ENCODE measurements around the gene PAX8. TPM values are rescaled to one million over a fixed set of nuclear protein-coding genes. Genes with fewer than 3 reads are reported as not detected.
"Not testable (repeated sequence)": the region's sequence is repeated elsewhere in the genome, so short reads cannot be mapped to it uniquely, and the experiment has no call there.

PAX8 gene
- total RNA-seq, 1 donor from 2014 or later: 118 TPM

DNA sequence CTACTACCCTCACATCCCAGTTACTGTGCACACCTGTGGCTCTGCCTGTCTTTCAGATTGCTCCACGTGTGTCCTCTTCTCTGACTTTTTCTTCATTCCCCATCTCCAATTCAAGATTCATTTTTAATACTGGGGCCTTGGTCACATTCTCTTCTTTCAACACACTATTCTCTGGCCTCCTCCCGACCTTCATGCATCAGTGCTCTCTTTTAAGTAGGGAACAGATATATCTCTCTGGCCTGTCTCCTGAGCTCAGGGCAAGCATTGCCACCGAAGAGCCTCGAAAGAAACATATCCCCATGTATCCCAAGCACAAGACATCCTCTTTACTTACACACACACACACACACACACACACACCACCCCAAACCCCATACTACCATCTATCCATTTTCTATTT is 21.6 kb upstream of the PAX8 start:
- no peaks in the 10 kb centered on the region for H3K36me3 ChIP-seq (ENCODE audit: control insufficient read depth, insufficient read depth, low read length)
- no peak overlapping the region for H3K4me3 ChIP-seq (ENCODE audit: low read depth, low read length)
- TF ChIP-seq, protein P1, sequence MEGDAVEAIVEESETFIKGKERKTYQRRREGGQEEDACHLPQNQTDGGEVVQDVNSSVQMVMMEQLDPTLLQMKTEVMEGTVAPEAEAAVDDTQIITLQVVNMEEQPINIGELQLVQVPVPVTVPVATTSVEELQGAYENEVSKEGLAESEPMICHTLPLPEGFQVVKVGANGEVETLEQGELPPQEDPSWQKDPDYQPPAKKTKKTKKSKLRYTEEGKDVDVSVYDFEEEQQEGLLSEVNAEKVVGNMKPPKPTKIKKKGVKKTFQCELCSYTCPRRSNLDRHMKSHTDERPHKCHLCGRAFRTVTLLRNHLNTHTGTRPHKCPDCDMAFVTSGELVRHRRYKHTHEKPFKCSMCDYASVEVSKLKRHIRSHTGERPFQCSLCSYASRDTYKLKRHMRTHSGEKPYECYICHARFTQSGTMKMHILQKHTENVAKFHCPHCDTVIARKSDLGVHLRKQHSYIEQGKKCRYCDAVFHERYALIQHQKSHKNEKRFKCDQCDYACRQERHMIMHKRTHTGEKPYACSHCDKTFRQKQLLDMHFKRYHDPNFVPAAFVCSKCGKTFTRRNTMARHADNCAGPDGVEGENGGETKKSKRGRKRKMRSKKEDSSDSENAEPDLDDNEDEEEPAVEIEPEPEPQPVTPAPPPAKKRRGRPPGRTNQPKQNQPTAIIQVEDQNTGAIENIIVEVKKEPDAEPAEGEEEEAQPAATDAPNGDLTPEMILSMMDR (IDR thresholded peaks at IDR 0.05; ENCODE audit: insufficient read depth, low read length, poor library complexity, severe bottlenecking): no peak
- DNase-seq (ENCODE audit: low read depth): no peak
- H3K27me3 ChIP-seq (ENCODE audit: control insufficient read depth, insufficient read depth, low read length): no peaks in the 10 kb centered on the region

DNA sequence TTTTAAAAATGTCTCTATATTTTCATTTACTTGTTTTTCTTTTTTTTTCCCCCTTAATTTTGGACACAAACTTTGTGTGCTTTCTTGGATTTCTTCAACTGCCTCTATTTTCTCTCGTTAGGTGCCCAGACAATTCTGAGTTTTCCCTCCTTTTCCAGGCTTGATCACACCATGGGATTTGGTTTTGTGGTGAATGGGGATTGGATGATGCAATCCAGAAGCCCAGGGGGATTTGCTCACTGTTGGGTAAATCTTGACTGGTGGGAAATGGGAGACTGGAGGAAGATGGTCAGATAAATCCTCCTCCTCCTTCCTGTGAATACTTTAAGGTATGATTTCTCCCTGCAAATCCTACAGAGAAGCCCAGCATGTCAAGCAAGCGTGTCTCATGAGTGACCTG is 19.5 kb upstream of the PAX8 start:
- DNase-seq (ENCODE audit: low read depth): no peak
- no peaks in the 10 kb centered on the region for H3K27me3 ChIP-seq (ENCODE audit: control insufficient read depth, insufficient read depth, low read length)
- no peaks in the 10 kb centered on the region for H3K36me3 ChIP-seq (ENCODE audit: control insufficient read depth, insufficient read depth, low read length)
- TF ChIP-seq, protein P1 (IDR thresholded peaks at IDR 0.05; ENCODE audit: insufficient read depth, low read length, poor library complexity, severe bottlenecking): no peak
- no peak overlapping the region for H3K4me3 ChIP-seq (ENCODE audit: low read depth, low read length)

DNA sequence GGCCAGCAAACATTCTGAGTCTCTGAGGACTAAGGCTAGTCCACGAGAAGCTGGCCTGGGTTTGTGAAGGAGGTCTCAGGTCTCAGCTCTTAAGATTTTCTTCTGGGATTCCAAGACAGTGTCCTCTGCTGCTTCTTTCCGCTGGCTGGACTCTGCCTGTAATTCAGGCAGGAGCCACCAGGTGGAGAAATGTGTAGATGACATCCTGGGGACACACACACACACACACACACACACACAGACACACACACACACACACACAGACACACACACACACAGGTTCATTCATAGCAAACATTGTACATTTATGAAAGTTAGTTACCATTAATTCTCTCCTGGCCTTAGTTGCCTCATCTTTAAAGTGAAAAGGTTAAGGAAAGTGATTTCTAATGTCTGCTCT is 18.9 kb upstream of the PAX8 start:
- not testable (repeated sequence) for H3K4me3 ChIP-seq (ENCODE audit: low read depth, low read length); H3K36me3 ChIP-seq (ENCODE audit: control insufficient read depth, insufficient read depth, low read length); H3K27me3 ChIP-seq (ENCODE audit: control insufficient read depth, insufficient read depth, low read length); DNase-seq (ENCODE audit: low read depth)
- TF ChIP-seq, protein P1 (IDR thresholded peaks at IDR 0.05; ENCODE audit: insufficient read depth, low read length, poor library complexity, severe bottlenecking): peak; percentile 22

DNA sequence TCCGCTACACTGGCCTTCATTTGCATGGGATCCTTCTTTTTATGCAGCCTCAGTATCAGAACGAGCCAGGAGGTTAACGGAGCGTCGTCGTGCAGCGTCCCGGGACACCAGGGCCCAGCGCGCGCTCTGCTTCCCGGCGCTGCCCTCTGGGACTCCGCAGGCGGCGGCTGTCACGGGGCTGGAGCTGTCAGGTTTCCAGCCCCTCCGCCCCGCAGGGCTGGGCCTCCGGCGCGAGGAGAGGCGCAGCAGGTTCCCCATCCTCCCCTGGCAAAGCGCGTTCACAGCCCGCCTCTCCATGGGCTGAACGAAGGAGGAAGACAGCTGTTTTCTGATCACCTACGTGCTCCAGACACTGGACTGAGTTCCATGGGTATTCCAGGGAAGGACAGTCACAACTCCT is 12.5 kb upstream of the PAX8 start:
- Histone ChIP-seq H3K36me3 (ENCODE audit: control insufficient read depth, insufficient read depth, low read length) (no peaks in the 10 kb centered on the region), H3K27me3 (ENCODE audit: control insufficient read depth, insufficient read depth, low read length) (peaks cover 2% of the 10 kb centered on the region)

DNA sequence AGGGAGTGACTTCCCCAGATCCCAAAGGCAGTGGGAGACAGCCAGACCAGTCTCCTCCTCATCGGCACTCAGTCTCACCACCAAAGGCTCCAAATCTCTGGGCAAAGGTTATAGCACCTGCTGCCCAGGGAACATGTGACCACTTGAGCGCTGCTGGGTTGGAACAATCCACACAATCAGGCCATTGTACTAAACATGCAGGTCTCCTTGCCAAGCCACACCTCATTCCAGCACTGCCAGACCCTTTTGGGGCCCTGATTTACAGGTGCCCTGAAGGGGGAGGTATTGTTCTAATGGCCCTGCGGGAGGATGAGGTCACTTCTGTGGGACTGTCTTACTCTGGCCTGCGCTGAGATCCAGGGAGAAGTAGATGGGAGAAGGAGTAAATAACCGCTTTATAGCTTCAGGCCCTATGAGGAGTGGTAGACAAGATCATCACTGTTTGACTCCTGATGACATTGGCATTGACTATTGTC is 10.0 kb upstream of the PAX8 start:
- H3K27me3 ChIP-seq (ENCODE audit: control insufficient read depth, insufficient read depth, low read length); H3K36me3 ChIP-seq (ENCODE audit: control insufficient read depth, insufficient read depth, low read length); H3K4me3 ChIP-seq (ENCODE audit: low read depth, low read length): not testable (repeated sequence)
- peak; percentile 38 for DNase-seq (ENCODE audit: low read depth)

More for the DNA sequence above, 12.5 kb upstream of the PAX8 start:
- no peak overlapping the region for H3K4me3 ChIP-seq (ENCODE audit: low read depth, low read length)
- TF ChIP-seq, protein P1 (IDR thresholded peaks at IDR 0.05; ENCODE audit: insufficient read depth, low read length, poor library complexity, severe bottlenecking): no peak
- DNase-seq (ENCODE audit: low read depth): no peak

DNA sequence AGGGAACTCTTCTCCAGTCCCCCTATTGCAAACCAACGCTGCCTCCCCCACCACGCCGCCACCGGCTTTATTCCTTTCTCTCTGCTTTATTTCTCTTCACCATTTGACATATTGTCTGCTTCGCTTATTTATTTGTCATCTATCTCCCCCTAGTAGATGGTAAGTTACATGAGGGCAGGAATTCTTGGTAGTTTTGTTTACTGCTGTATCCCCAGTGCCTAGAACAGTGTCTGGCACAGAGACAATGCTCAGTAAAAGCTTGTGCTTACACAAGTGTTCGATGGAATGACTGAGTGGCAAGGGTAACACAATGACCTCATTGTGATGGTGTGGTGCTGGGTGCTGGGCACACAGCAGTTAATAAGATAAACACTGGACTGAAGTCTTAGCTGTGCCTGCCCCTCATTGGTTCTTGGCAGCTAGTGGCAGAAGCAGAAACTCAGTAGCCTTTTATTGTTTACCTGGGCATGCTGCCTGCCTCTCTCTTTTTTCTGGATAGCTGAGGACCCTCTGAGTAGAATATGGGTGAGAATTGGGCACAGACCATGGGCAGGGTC is 9.5 kb upstream of the PAX8 start:
- not testable (repeated sequence) for DNase-seq (ENCODE audit: low read depth); H3K4me3 ChIP-seq (ENCODE audit: low read depth, low read length); H3K27me3 ChIP-seq (ENCODE audit: control insufficient read depth, insufficient read depth, low read length); H3K36me3 ChIP-seq (ENCODE audit: control insufficient read depth, insufficient read depth, low read length)

DNA sequence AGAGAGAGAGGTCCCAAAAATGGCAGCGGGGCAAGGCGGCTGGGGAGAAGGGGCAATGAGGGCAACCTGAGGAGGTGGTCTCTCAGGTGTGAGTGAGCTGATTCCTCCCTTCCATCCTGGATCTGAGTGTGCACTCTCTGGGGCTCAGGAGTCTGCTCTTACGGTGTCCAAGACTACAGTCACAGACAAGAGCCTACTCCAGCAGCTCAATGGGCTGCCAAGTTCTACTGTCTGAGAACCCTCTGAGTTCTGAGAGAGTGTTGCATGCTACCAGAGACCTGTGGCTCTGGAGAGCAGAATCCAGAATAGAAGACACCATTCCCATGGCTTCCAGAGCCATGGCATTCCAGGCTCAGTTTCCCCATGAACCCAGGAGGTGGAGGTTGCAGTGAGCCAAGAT is 7.1 kb upstream of the PAX8 start:
- Histone ChIP-seq H3K27me3 (ENCODE audit: control insufficient read depth, insufficient read depth, low read length) (no peaks in the 10 kb centered on the region), H3K36me3 (ENCODE audit: control insufficient read depth, insufficient read depth, low read length) (no peaks in the 10 kb centered on the region), H3K4me3 (ENCODE audit: low read depth, low read length) (no peak overlapping the region)
- no peak for DNase-seq (ENCODE audit: low read depth)
- TF ChIP-seq, protein P1 (IDR thresholded peaks at IDR 0.05; ENCODE audit: insufficient read depth, low read length, poor library complexity, severe bottlenecking): no peak

DNA sequence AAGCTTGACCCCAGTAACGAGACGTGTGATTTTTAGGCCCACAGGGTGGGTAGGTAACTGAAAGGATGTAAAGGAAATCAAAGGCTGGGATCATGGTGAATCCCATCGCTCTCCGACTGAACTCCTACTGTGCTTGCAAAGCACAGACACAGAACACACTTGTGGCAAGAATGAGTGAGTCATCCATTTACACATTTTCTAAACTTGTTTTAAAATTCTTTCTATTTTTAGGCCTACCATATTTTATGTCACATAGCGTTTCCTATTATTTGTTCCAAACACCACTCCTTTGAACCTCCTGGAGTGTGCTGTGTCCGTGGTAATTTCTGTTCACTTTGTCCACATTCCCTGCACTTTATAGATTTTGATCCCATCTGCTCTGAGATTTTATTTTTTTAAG is 6.3 kb upstream of the PAX8 start:
- H3K36me3 ChIP-seq (ENCODE audit: control insufficient read depth, insufficient read depth, low read length); H3K27me3 ChIP-seq (ENCODE audit: control insufficient read depth, insufficient read depth, low read length); H3K4me3 ChIP-seq (ENCODE audit: low read depth, low read length); DNase-seq (ENCODE audit: low read depth): not testable (repeated sequence)

Data from kidney epithelial cell (primary cell).